ENCODE data around the gene ARRDC5.
"Not testable (repeated sequence)": the region's sequence is repeated elsewhere in the genome, so short reads cannot be mapped to it uniquely, and the experiment has no call there.

- TF ChIP-seq EP300, POLR2A, CTCF (IDR thresholded peaks at IDR 0.05): not testable (repeated sequence)
Observed at GRCh38 chr19:4856468-4856867, 46.2 kb downstream of the ARRDC5 start.

All from tibial nerve (tissue), 4 donors.